Measurements from ENCODE around the gene WRNIP1.

DNA sequence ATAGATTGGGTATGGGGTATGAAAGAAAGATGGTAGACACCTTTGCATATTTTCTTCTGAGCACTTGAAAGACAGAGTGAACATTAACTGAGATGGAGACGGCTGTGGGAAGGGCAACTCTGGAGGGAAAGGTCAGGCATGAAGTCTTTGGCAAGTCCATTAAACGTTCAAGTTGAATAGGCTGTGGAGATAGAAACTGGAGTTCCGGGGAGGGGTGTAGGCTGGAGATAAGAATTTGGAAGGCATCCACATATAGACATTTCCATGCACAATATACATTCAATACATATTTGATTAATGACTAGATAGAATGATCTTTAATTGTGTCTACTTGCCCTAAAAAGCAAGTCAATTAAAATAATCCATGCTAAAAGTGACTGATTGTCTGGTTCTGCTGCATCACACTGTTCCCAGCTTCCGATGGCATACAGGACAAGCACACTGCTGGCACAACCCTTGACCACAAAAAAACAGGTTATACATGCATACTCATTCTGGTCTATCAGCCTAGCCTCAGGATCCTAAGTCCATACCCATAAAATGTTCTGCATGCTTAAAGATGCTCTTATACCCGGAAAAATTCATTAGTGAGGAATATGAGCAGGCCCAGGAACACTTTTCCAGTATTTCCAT, 12.6 kb upstream of the WRNIP1 start:
- TF ChIP-seq, protein P1, sequence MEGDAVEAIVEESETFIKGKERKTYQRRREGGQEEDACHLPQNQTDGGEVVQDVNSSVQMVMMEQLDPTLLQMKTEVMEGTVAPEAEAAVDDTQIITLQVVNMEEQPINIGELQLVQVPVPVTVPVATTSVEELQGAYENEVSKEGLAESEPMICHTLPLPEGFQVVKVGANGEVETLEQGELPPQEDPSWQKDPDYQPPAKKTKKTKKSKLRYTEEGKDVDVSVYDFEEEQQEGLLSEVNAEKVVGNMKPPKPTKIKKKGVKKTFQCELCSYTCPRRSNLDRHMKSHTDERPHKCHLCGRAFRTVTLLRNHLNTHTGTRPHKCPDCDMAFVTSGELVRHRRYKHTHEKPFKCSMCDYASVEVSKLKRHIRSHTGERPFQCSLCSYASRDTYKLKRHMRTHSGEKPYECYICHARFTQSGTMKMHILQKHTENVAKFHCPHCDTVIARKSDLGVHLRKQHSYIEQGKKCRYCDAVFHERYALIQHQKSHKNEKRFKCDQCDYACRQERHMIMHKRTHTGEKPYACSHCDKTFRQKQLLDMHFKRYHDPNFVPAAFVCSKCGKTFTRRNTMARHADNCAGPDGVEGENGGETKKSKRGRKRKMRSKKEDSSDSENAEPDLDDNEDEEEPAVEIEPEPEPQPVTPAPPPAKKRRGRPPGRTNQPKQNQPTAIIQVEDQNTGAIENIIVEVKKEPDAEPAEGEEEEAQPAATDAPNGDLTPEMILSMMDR (IDR thresholded peaks at IDR 0.05) = no peak
- TF ChIP-seq POLR2A (IDR thresholded peaks at IDR 0.05) = no peak

Data from thyroid gland (tissue), 4 donors.